Transverse colon (tissue), 4 donors: ENCODE results near the gene MDFI.

Experiments used
- CTCF ChIP-seq, 5 experiments: fragments of 200-600 bp in 3 of 5; fragments of 450-650 bp in 2 of 5; sonication (generic) in 3 of 5; IDR thresholded peaks; 1 replicate in 2 of 5; 2 replicates in 3 of 5; pipeline ENCODE4 v1.5.1; 2016 to 2017; ENCODE audit warnings: antibody characterized with exemption in 5 of 5, inconsistent platforms in 3 of 5, mild to moderate bottlenecking in 2 of 5, moderate library complexity in 1 of 5
- EP300 ChIP-seq: sonication (generic); formaldehyde crosslinking; IDR thresholded peaks from one replicate; pipeline ENCODE4 v1.6.1; 2017; ENCODE audit warnings: antibody characterized with exemption, low read depth
- POLR2A ChIP-seq: fragments of 450-650 bp; IDR thresholded peaks from one replicate; pipeline ENCODE4 v1.6.1; 2016; ENCODE audit warnings: antibody characterized with exemption, mild to moderate bottlenecking, moderate library complexity
- POLR2AphosphoS5 ChIP-seq, 3 donors: sonication (generic); formaldehyde crosslinking; IDR thresholded peaks; one replicate each; pipeline ENCODE4 v1.6.1; 2016; ENCODE audit warnings: antibody characterized with exemption in 3 of 3

GRCh38 chr6:41643899-41644269, 5.6 kb downstream of the MDFI start:
- TF ChIP-seq POLR2A (no peak), CTCF (IDR thresholded peaks at IDR 0.05) (no peak), POLR2AphosphoS5 (IDR thresholded peaks at IDR 0.05) (no peak), EP300 (no peak)
